Stimulated activated CD8-positive, alpha-beta memory T cell treated with anti-CD3 and anti-CD28 coated beads, Interleukin-12 subunit alpha, Interleukin-12 subunit beta, amount 100 ng/mL, for 1 hour (primary cell): Measurements from ENCODE around the gene DYNLT1.
"Not testable (repeated sequence)": the region's sequence is repeated elsewhere in the genome, so short reads cannot be mapped to it uniquely, and the experiment has no call there.

Source experiments
- DNase-seq: peaks from one replicate; pipeline ENCODE4 v3.0.0-alpha.2; 2020; ENCODE audit warnings: low read depth

The DYNLT1 gene

GRCh38 chr6:158644231-158645063, at the start of gene DYNLT1:
Gene DYNLT1 (minus strand): TSS chr6:158644743. CDS start chr6:158644708, 35 bp downstream.
- DNase-seq = peak; percentile 78

- DNase-seq = no peak
Measured at GRCh38 chr6:158688860-158689259, 44.3 kb upstream of the DYNLT1 start.

GRCh38 chr6:158687506-158687905, 43.0 kb upstream of the DYNLT1 start:
- no peak for DNase-seq

- peak; percentile 22 for DNase-seq
Measured at GRCh38 chr6:158686791-158687381, 42.3 kb upstream of the DYNLT1 start.

GRCh38 chr6:158686311-158686710, 41.8 kb upstream of the DYNLT1 start:
- no peak for DNase-seq

GRCh38 chr6:158684745-158685324, 40.3 kb upstream of the DYNLT1 start:
- DNase-seq = no peak

GRCh38 chr6:158684311-158684710, 39.8 kb upstream of the DYNLT1 start:
- no peak for DNase-seq

GRCh38 chr6:158680481-158680880, 35.9 kb upstream of the DYNLT1 start:
- DNase-seq = no peak

- no peak for DNase-seq
Measured at GRCh38 chr6:158680015-158680414, 35.5 kb upstream of the DYNLT1 start.

- DNase-seq = no peak
Measured at GRCh38 chr6:158677906-158678578, 33.5 kb upstream of the DYNLT1 start.

GRCh38 chr6:158677094-158677493, 32.6 kb upstream of the DYNLT1 start:
- DNase-seq = not testable (repeated sequence)

GRCh38 chr6:158674342-158675131, 30.0 kb upstream of the DYNLT1 start:
- DNase-seq = no peak

GRCh38 chr6:158672726-158673125, 28.2 kb upstream of the DYNLT1 start:
- no peak for DNase-seq

- DNase-seq = not testable (repeated sequence)
Measured at GRCh38 chr6:158672119-158672518, 27.6 kb upstream of the DYNLT1 start.

GRCh38 chr6:158669145-158670035, 24.8 kb upstream of the DYNLT1 start:
- no peak for DNase-seq

GRCh38 chr6:158668707-158669103, 24.2 kb upstream of the DYNLT1 start:
- DNase-seq = no peak

- DNase-seq = no peak
Measured at GRCh38 chr6:158667360-158667981, 22.9 kb upstream of the DYNLT1 start.

- DNase-seq = no peak
Measured at GRCh38 chr6:158666628-158667359, 22.3 kb upstream of the DYNLT1 start.

- DNase-seq = no peak
Measured at GRCh38 chr6:158665332-158665731, 20.8 kb upstream of the DYNLT1 start.
